ENCODE data around the gene MRPS34.
A peak's percentile ranks its signal among the peaks of the same experiment; 100 is the strongest.

MRPS34 gene

DNA sequence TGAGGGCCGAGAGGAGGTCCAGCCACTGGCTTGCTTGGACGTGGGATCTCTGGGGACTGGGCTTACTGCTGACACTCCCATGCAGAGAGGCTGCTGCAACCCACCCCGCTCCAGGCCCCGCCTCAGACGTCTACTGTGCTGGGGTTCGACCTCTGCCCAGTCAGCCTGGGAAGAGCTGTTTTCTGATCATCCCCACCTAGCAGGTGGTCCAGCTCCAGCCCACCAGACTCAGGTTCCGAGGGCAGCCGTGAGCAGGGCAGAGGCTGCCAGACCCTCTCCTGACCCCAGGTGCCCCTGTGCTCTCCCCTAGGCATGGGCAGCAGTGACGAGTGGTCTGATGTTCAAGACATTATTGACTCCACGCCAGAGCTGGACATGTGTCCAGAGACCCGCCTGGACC lies 25.0 kb downstream of the MRPS34 start:
- no peak for DNase-seq

DNA sequence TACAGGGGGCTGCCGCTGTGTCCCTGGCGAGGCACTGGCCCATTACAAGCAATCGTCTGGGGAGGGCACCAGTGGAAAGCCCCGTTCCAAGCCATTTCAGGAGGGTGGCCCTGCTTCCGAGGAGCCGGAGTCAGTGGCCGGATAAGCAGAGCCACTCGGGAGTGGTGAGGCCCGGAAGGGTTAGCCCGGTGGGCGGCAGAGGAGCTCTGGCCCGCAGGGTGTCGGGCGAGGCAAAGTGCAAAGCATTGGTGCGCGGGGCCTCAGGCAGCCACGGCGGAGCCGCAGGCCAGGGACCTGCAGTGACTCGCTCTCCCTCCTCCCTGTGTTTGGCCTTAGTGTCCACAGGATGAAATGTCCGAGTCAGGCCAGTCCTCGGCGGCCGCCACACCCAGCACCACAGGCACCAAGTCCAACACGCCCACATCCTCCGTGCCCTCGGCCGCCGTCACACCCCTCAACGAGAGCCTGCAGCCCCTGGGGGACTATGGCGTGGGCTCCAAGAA lies 26.2 kb downstream of the MRPS34 start:
- DNase-seq, result no peak

DNA sequence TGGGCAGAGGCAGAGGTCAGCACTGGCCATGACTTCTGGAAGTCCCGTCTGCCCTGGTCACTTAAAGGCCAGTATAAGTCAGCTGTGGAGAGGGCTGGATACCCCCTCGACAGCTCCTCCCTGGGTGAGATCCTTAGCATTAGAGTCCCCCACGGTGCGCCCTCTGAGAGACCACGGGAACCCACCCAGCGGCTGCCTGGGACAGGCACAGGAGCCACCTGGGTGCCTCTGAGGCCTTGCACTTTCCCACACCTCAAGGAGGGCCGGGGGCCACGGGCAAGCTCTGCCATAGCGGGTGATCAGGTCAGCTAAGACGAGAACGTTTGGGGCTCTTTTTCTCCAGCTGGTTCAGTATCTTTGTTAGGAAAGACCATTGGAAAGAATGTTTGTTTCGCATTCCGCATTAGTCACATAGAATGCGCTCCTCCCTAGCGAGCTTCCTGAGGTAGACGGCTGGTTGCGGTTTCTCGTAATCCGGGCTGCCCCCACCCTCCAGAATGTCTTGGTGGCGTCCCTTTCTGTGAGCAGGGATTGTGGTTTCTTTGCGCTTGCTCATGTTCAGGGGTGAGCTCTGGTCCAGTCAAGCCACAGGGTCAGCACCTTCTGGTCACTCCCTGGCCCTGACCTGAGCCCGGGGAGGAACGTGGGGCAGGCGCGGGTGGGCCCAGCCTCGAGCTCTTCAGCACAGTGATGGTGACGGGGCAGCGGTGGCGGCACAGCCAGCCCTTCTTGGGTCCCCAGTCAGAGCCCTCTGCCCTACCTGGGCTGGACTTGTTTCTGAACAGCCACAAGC lies 26.8 kb downstream of the MRPS34 start:
- no peak for DNase-seq

DNA sequence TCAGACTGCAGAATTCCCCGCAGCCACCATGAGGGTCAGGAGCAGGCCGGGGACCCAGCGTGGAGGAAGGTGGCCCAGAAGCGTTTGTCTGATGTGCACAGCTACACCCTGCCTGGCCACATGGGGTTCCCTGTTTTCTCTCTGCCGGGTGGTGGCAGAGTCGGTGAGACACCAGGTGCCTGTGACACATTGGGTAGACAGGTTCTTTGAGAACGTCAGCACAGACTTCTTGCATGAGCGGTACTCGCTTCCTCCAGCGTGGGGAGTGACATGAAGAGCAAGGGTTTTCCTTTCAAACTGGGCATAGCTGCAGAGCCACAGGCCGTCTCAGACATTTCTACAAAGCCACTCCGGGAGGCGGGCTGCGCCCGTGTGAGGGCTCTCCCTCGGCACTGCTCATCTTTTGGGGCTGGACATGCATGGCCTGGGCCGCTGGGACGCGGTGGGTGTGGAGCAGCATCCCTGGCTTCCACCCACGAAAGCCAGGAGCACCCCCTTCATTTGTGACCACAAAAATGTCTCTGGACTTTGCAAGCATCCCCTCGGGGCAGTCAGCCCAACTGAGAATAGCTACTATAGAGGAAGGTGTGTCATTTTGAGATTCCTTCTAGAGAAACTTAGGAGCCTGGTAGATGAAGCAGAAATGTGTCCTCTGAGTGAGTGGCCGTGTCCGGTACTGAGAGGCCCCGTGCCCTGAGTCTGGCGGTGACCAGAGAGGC lies 27.6 kb downstream of the MRPS34 start:
- no peak for DNase-seq

DNA sequence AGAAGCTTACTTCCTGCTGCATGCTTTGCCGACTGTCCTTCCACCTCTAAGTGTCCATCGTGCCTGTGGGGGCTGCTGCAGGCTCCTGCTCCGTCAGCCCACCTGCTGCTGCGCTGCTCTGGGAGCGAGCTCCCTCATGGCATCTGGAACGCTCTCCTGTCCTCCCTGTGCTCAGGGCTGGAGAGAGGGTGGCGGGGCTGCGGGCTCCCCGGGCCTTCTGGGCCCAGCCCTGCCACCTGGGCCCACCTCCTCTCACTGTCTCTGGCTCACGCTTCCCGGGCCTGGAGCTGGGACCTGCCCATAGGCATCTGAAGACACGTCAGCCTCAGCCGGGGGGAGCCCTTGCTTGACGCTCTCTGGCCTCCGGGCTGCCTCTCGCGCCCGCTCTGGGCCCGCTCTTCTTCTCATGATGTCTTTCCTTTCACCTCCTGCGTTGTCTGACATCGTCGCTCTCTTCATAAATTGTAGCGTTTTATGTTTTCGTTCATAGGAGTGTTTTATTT lies 28.5 kb downstream of the MRPS34 start:
- no peak for DNase-seq

DNA sequence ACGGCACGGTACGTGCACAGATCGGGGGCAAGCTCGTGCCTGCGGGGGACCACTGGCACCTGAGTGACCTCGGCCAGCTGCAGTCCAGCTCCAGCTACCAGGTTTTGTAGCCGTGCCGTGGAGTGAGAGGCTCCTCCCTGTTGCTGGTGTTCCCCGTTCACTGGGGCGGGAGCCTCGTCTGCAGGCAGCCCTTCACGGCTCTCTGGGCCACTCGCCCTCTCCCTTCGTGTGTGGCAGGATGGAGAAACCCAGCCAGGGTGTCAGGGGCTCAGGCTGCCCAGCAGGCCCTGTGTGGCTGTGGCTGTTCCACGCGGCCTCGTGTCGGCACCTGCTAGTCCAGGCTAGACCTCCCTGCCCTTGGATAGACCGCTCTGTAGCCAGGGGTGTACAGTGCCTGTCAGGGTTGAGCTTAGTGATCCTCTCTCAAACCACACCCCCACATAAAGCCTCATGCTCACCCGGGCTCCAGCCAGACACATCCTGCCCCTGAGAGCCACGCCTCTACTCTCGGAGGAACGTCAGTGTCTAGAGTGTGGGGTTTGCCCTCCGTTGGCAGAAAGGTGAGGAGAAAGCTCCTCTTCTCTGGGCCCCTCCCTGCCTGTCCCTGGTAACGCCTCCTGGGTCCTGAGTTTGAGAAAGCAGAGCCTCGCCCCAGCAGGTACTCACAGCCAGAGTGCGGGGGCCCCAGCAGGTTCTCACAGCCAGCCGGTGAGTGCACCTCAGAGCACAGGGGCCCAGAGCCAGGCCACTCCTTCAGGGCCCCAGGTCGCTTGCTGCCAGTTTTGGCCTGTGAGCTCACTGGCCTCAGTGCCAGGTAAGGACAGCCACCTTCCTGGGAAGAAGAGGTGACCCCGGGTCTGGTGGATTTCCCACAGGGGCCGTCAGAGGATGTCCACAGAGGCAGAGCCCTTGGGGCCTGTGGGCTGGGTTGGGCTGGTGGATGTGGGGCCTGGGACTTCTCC lies 29.3 kb downstream of the MRPS34 start:
- DNase-seq, result no peak

DNA sequence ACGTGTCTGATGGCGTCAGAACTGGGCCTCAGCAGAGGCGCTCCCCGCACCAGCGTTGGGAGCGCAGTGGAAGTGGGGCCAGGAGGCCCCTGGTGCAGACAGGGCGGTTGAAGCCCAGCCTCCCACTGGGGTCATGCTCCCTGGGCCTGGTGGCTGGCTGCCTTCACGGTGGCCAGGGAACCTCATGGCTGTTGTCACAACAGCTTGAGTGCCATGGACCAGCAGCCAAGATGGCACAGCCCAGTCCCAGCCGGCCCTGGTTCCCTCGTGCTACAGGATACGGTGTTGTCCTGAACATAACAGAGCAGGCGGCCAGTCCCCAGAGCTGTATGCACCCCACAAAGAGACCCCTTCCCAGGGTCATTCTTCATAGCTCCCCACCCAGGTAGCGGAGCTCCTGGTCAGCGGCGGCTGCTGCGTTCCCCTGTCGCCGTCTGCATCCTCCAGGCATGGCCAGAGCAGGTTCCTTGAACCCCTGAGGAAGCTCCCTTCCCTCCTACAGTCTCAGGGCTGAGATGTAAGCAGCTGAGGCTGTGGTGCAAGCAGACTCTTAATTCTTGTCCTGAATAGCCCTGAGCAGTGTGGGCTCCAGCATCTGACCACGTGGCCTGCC lies 31.3 kb downstream of the MRPS34 start:
- no peak for DNase-seq

DNA sequence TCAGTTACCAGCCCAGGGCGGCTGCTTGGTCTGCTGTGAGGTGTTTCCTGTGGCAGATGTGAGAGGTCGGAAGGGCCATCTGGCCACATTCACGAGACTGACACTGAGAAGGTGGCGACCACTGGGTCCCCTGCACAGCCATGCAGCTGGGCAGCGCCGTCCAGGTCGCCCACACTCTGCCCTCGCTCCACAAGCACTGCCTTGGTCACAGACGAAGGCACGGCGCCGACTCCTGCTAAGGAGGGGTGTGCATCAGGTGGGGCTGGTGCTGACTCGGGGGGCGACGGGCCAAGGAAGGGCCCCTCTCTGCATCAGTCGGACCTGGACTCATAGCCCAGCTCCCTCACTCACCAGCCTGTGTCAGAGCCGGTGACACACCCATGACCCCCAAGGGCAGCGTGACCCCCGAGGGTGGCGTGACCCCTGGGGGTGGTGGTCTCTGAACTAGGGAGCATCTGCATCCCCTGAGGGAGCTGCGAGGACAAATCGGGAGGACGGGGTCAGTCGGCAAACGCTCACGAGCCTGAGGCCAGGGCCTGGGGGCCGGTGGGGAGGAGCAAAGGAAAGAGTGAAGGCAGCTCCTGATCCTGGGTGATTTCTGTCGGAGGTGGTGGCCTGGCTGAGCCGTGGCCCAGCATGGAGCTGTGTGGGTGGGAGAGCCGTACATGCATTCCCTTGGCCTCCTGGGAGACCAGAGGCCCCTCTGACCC lies 32.0 kb downstream of the MRPS34 start:
- no peak for DNase-seq

DNA sequence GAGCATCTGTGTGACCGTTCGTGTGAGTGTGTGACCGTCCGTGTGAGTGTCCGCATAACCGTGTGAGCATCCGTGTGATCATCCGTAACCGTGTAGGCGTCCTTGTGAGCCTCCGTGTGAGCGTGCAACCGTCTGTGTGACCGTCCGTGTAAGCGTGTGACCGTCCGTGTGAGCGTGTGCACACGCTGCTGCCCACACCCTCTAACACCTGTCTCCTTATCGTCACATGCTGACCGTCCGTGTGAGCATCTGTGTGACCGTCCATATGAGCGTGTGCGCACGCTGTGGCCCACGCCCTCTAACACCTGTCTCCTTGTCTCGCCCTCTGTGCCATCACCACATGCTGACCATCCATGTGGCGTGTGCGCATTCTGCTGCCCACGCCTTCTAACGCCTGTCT lies 32.7 kb downstream of the MRPS34 start:
- no peak for DNase-seq

DNA sequence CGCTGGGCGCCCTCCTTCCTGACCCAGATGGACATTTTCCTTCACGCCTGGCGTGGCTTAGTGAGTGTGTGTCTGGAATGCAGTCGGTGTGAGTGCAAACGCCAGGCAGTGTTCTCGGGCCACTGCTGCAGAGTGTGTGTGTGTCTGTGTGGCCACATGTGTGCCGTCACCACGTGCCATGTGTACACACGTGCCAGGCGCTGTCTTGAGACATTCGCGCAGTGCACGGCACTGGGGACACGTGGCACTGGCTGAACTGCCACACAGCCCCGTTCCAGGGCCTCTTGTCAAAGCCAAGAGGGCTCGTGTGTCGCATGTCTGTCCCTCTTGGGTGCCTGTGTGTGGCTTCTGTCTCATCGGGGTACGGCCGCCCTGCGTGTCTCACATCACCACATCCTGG lies 38.1 kb downstream of the MRPS34 start:
- no peak for DNase-seq

DNA sequence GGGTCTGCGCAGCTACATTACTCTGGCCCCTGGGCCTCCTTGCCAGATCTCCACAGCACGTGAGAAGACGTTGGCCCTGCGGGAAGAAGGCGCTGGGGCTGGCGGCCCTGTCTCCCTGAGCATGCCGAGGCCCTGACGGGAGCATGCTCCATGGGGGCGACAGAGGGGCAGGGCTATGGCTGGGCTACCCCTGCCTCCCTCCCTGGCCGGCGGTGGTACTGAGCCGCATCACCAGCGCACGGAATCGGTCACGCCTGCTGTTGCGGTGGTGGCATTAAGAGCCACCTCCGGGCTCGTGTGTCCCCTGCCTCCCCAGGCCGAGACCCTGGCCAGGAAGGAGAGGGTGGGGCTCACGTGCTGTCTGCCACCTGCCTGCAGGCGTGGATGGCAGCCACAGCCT lies 38.8 kb downstream of the MRPS34 start:
- DNase-seq, result no peak

DNA sequence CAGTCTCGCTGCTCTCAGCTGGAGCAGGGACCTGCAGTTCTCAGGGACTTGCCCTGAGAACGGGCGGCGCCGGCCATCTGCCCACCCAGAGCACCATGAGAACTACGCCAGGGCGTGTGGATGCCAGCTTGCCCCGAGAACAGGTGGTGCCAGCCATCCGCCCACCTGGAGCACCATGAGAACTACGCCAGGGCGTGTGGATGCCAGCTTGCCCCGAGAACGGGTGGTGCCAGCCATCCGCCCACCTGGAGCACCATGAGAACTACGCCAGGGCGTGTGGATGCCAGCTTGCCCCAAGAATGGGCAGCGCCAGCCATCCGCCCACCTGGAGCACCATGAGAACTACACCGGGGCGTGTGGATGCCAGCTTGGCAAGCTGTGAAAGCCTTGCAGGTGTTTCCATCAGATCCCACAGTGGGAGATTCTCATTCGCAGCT lies 40.4 kb downstream of the MRPS34 start:
- peak; percentile 13 for DNase-seq

DNA sequence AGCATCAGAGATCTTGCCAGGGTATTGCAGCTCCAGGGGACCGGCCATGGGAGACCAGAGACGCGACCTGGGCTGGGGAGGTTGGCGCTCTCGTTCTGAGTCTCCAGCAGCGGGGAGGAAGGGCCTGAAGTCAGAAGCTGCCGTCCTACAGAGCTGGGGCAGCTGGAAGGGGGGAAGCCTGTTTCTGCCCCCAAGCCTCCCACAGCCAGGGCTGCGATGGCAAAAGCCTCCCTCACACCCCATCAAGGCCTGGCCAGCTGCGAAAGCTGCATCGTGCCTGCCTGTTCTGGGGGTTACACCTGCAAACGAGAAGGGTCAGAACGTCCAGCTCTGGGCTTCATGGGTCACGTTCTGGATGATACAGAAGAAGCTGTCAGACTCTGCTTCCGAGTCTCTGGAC lies 40.9 kb downstream of the MRPS34 start:
- DNase-seq, result no peak

DNA sequence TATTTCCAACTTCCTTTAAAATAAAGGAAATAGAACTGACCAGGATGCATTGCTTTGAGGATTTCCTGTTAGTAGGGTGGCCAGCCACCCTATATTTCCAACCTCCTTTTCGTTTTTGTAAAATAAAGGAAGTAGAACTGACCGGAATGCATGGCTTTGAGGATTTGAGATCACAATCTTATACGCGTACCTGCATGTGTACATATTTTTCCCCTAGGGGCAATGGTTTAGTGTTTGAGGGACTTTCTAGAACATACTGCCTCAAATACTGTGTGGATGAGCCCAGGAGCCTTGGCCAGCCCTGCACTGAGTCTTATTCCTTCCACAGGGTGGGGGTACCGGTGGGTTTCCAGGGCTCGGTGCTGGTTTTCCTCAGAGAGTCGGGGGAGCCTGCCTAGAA lies 41.3 kb downstream of the MRPS34 start:
- no peak for DNase-seq

DNA sequence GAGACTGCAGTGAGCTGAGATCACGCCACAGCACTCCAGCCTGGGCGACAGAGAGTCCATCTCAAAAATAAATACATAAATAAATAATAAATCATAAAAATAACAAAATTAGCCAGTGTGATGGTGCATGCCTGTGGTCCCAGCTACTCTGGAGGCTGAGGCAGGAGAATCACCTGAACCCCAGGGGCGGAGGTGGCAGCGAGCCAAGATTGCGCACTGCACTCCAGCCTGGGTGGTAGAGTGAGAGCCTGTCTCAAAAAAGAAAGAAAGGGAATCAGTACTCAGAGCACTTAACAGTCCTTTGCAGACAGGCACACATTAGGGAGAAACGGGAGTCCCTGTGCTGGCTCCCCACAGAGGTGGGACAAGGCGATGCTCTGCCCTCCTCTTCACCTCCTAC lies 41.9 kb downstream of the MRPS34 start:
- no peak for DNase-seq

DNA sequence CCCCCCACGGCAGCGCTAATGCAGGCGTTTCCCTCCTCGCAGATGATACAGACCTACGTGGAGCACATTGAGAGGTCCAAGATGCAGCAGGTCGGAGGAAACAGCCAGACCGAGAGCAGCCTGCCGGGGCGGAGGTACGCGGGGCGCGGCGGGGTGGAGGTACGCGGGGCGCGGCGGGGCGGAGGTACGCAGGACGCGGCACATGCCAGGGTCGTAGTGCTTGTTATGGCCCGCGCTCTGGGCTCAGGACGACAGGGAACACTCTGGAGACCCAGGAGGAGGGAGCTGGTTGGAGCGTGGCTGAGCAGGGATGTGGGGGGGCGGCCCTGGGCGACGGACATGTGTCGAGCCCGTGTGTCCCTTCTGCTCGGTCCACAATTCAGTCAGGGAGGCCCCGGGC lies 43.5 kb downstream of the MRPS34 start:
- DNase-seq, result no peak

DNA sequence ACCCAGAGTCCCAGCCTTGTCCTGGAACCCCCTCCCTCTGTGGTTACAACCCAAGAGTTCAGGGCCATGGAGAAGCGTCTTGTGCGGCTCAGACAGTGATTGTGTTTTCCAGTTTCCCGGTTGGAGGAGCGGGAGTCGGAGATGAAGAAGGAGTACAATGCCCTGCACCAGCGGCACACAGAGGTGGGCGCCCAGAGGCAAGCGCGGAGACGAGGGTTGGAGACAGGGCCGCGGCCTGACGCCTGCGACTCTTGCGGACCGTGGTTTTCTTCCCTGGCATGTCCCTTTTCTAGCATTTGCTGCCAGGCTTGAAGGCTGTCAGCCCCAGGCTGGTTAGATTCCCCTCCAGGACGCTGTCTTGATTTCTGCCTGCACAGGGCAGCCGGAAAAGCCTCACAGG lies 43.9 kb downstream of the MRPS34 start:
- DNase-seq, result no peak

DNA sequence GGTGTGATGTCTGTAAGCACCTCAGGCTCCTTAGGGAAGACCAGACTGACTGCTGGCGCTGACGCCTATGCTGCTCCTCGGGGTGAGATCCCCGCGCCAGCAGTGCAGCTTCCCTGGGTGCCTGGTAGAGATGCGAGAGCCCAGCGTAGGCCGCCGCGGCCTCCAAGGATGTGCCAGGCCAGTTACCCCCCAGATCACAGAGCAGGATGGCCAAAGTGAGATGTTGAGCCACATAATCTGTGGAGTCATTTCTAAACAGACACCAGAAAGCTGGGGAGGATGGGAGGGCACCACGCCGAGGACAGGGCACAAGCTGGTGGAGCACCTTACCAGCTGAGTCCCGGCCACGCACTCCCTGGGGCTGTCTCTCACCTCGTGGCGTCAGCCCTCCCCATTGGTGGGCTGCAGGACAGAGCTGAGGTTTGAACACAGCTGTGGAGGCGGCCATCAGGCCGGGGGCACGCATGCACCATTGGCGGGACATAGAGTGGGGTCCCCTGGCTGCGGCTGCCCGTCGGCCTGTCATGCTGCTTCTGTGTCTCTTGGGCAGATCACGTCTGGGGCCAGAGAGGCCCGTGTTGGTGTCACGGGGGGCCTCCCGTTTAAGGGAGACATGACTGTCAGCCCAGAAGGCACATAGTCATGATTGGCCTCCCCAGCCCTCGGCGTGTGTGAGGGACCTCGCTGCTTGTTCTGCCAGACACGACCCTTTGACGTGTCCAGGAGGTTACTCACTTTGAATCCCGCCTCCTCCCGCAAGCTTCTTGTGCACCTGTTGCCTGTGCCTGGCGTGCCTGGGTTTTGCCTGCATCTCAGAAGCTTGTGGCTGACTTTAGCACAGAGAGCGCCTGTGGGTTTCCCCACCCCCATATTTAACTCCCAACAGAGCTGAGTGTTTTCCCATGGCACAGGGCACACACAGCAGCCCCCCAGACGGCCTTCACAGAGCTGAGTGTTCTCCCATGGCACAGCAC lies 45.0 kb downstream of the MRPS34 start:
- no peak for DNase-seq

DNA sequence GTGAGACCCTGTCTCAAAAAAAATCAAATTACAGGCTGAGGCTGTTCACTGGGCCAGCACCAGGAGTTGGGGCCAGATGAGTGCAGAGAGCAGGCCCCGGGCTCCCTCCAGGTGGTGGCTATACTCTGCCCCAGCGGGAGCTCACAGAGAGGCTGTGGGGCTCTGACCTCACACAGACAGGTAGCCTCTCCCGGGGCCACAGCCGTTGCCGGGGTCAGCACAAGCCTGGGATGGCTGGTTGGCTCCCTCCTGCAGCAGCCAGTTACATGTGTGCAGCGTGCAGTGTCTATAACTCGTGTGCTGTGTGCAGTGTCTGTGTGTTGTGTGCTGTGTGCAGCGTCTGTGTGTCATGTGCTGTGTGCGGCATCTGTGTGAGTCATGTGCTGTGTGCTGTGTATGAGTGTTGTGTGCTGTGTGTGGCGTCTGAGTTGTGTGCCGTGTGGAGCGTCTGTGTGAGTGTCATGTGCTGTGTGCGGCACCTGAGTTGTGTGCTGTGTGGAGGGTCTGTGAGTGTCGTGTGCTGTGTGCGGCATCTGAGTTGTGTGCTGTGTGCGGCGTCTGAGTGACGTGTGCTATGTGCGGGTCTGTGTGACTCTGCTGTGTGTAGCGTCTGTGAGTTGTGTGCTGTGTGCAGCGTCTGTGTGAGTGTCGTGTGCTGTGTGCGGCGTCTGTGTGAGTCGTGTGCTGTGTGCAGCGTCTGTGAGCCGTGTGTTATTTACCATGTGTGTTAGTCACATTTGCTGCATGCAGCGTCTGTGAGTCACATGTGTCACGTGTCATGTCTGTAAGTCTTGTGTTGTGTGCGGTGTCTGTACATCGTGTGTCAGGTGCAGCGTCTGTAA lies 46.1 kb downstream of the MRPS34 start:
- DNase-seq, result no peak

DNA sequence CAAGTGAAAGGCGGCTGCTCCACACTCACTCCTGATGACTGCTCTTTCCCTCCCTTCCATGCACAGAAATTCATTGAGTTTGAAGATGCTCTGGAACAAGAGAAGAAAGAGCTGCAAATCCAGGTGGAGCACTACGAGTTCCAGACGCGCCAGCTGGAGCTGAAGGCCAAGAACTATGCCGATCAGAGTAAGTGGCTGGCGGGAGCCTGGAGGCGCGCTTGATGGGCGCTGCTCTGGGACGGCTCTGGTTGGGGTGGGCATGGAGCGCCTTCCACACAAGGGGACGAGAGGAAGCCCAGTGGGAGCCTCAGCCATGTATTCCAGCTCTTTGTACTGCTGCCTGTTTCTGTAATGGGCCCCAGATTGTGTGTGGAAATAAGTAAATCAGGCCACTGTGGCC lies 48.4 kb downstream of the MRPS34 start:
- DNase-seq, result no peak

All from NCI-H2171 treated with DMSO at 0.1 percent for 48 hours (cell line).